Measurements from ENCODE around the gene SLC22A3.

DNA sequence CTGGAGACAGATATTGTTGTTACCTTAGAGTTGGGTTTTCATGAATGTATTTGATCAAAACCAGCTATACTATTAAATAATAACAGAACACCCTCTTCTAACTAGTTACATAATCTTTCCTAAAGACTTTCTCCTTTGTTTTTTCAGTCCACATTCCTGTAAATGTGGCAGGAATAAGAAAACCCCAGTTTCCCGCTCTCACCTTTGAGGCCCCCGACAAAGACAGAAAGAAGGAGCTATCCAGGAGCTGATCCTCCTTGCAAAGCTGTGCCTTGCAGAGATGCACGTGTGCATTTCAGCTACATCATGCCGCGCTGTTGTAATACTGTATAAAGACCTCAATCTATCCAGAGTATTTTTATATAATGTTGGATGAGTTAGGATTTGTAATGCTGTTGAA is 102.7 kb downstream of the SLC22A3 start:
- TF ChIP-seq CTCF (IDR thresholded peaks at IDR 0.05) (no peak), REST (IDR thresholded peaks at IDR 0.05) (no peak), NPAS2 (CRISPR knock-in tag; IDR thresholded peaks at IDR 0.05; ENCODE audit: borderline replicate concordance) (no peak), CBX2 (IDR thresholded peaks at IDR 0.05; ENCODE audit: borderline replicate concordance, low read depth) (no peak), SMC3 (IDR thresholded peaks at IDR 0.05) (no peak), JUN (IDR thresholded peaks at IDR 0.05) (no peak), FOSL2 (IDR thresholded peaks at IDR 0.05) (no peak), FOSL2 (CRISPR knock-in tag; IDR thresholded peaks at IDR 0.05) (no peak)
- TF ChIP-seq, protein P1, sequence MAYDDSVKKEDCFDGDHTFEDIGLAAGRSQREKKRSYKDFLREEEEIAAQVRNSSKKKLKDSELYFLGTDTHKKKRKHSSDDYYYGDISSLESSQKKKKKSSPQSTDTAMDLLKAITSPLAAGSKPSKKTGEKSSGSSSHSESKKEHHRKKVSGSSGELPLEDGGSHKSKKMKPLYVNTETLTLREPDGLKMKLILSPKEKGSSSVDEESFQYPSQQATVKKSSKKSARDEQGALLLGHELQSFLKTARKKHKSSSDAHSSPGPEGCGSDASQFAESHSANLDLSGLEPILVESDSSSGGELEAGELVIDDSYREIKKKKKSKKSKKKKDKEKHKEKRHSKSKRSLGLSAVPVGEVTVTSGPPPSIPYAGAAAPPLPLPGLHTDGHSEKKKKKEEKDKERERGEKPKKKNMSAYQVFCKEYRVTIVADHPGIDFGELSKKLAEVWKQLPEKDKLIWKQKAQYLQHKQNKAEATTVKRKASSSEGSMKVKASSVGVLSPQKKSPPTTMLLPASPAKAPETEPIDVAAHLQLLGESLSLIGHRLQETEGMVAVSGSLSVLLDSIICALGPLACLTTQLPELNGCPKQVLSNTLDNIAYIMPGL (CRISPR knock-in tag; IDR thresholded peaks at IDR 0.05; ENCODE audit: borderline replicate concordance), result no peak
